Small intestine (tissue), 7 donors: ENCODE data around the gene GSG1L2. TPM values are rescaled to one million over a fixed set of nuclear protein-coding genes. Genes with fewer than 3 reads are reported as not detected.
A peak's percentile ranks its signal among the peaks of the same experiment; 100 is the strongest.

Experiments used
- DNase-seq, 2 donors: peaks; one replicate each; pipeline versions ENCODE4 v3.0.0 to v3.0.0-alpha.2; 2013
- FAIRE-seq: peaks from 2 replicates; lab custom pipeline; 2012; peaks lifted over from hg19 to GRCh38; lab: Jason Lieb, UNC
- H3K27ac ChIP-seq, 3 donors: one replicate each; pipeline ENCODE4 v1.5.1; 2013; ENCODE audit warnings: low read length in 2 of 3, mild to moderate bottlenecking in 2 of 3, control low read depth in 1 of 3, inconsistent platforms in 1 of 3, low read depth in 1 of 3, moderate library complexity in 1 of 3
- H3K27me3 ChIP-seq, 3 donors: one replicate each; pipeline ENCODE4 v1.6.1; 2013; ENCODE audit warnings: low read length in 3 of 3, inconsistent platforms in 1 of 3; ENCODE audit not compliant: control insufficient read depth in 3 of 3, insufficient read depth in 3 of 3
- H3K36me3 ChIP-seq, 3 donors: one replicate each; pipeline ENCODE4 v1.6.1; 2013; ENCODE audit warnings: low read length in 3 of 3, inconsistent platforms in 1 of 3, low read depth in 1 of 3, mild to moderate bottlenecking in 1 of 3, moderate library complexity in 1 of 3; ENCODE audit not compliant: control insufficient read depth in 3 of 3, insufficient read depth in 2 of 3
- H3K4me1 ChIP-seq, 3 donors: one replicate each; pipeline ENCODE4 v1.6.1; 2013; ENCODE audit warnings: low read length in 2 of 3, inconsistent platforms in 1 of 3, low read depth in 1 of 3, mild to moderate bottlenecking in 1 of 3, moderate library complexity in 1 of 3; ENCODE audit not compliant: control insufficient read depth in 3 of 3, insufficient read depth in 2 of 3
- H3K4me3 ChIP-seq, 3 donors: one replicate each; pipeline ENCODE4 v1.5.1; 2013; ENCODE audit warnings: low read length in 3 of 3, control low read depth in 1 of 3, inconsistent platforms in 1 of 3, low read depth in 1 of 3, mild to moderate bottlenecking in 1 of 3, moderate library complexity in 1 of 3
- H3K9me3 ChIP-seq, 2 donors: one replicate each; pipeline ENCODE4 v1.6.1; 2013; ENCODE audit warnings: low read depth in 1 of 2, low read length in 1 of 2; ENCODE audit not compliant: control insufficient read depth in 2 of 2, insufficient read depth in 1 of 2
- WGBS, 3 donors: extraction: QIAGEN DNeasy Blood & Tissue Kit; methylation state at CpG; one replicate each; pipeline ENCODE4 v1.1.7; 2013; 5-methylcytosine and 5-hydroxymethylcytosine counted together
- polyA plus RNA-seq, 4 donors: library from polyadenylated mRNA; stranded (reverse) in 3 of 4; unstranded in 1 of 4; fragments of 200-250 nt in 3 of 4; fragments of 120-200 nt in 1 of 4; gene quantifications; one replicate each; pipeline versions ENCODE4 v1.2.1 to v1.2.3, GENCODE V29; 2013
- donor health status: healthy with polysubstance abuse.
- donor health status: control.
- donor health status: control.
- donor health status: Bipolar disorder and iron deficiency.
- donor health status: healthy.

The GSG1L2 gene
- polyA plus RNA-seq, 4 donors = not detected

DNA sequence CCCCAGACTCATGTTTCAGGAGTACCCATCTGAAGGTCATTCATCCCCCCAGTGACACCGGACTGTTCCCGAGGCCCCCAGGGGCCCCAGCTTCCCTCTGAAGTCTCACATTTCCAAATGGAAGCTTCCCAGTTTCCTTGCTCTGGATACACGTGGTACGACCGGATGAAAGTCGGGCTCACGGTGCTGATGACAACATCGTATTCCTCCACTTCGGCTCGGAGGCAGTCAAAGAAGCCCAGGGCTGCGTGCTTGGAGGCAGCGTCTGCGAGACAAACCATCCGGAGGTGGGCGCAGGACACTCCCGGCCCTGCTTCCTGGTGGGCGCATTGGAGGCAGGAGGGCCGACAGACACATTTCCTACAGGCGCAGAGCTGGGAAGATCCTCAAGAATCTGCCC lies 49.2 kb downstream of the GSG1L2 start:
- Histone ChIP-seq H3K9me3 (no peaks in the 10 kb centered on the region), H3K36me3 (no peaks in the 10 kb centered on the region), H3K4me3 (no peak overlapping the region), H3K4me1 (no peaks in the 10 kb centered on the region), H3K27ac (no peak overlapping the region), H3K27me3 (no peaks in the 10 kb centered on the region)
- 80 to 84% (median 82%) methylated on average over 19 of the region's 19 CpGs for WGBS, 3 donors
- no peak for FAIRE-seq
- DNase-seq = no peak

GRCh38 chr17:9771465-9771864 lies 50.4 kb downstream of the GSG1L2 start:
- Histone ChIP-seq H3K4me3 (no peak overlapping the region), H3K9me3 (no peaks in the 10 kb centered on the region), H3K36me3 (no peaks in the 10 kb centered on the region), H3K4me1 (no peaks in the 10 kb centered on the region), H3K27ac (no peak overlapping the region), H3K27me3 (no peaks in the 10 kb centered on the region)
- WGBS, 3 donors = 92 to 95% (median 94%) methylated on average over 27 of the region's 27 CpGs
- DNase-seq = no peak
- no peak for FAIRE-seq

DNA sequence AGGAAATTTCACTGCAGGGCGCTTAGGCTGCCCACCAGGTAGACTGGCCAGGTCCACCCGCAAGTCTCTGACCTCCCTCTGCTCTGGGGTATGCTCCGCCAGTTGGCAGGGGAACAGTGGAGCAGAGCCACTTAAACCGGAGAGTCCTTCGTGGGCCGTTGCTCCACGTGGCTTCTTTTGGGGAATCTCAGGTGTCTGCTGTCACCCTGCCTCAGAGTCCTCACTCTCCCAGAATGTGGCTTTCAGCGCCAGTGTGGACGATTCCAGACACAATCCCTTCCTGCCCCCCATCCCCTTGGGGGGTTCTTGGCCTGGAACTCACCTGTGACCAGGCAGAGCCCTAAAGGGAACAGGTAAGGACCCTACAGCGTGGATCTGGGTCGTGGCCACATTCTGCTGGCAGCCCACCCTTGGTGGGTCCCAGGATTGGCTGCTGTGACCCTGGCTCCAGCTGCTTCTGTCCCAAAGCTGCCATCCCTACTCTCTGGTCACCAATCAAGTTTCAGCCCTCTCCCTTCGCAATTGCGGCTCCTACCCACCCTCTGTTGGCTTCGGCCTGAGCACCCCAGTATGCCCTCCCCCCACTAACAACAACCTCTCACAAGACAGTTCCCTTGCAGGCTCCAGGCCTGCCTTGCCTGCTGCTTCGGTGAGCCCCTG lies 52.7 kb downstream of the GSG1L2 start:
- no peak overlapping the region for H3K27ac ChIP-seq
- WGBS, 3 donors = 80 to 87% (median 87%) methylated on average over 15 of the region's 15 CpGs
- DNase-seq (no peak), FAIRE-seq (no peak)
- no peaks in the 10 kb centered on the region for H3K36me3 ChIP-seq
- H3K27me3 ChIP-seq = peaks cover 0 to 2% (median 0%) of the 10 kb centered on the region in 3 donors
- no peaks in the 10 kb centered on the region for H3K4me1 ChIP-seq
- no peaks in the 10 kb centered on the region for H3K9me3 ChIP-seq
- H3K4me3 ChIP-seq = no peak overlapping the region

DNA sequence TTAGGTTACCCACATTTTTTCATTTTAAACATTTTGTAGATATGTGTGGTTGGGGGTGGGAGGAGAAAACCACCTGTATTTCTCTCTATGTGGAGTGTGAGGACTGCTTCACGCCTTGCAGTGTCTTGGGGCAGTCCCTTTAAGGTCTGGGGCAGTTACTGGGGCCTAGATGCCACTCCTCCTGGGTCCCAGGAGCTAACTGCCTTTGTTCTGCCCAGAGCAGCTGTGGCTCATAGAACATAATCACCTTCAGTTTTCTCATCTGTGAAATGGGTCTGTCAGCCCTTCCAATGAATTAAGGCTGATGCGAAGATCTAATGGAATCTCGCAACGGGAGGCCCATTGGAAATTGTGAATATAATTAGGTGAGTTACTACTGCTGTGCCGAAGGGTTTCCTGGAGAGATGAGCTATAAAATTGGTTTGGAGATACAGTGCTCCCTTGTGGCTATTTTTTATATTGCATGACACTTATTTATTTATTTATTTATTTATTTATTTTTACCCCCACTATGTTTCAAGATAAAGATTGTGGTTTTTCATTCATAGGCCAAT lies 53.4 kb downstream of the GSG1L2 start:
- no peaks in the 10 kb centered on the region for H3K4me1 ChIP-seq
- H3K27me3 ChIP-seq = peaks cover 0 to 2% (median 0%) of the 10 kb centered on the region in 3 donors
- no peaks in the 10 kb centered on the region for H3K36me3 ChIP-seq
- H3K9me3 ChIP-seq = no peaks in the 10 kb centered on the region
- H3K4me3 ChIP-seq = no peak overlapping the region
- no peak overlapping the region for H3K27ac ChIP-seq
- 26 to 36% (median 29%) methylated on average over 5 of the region's 5 CpGs for WGBS, 3 donors
- FAIRE-seq (no peak), DNase-seq (peak; percentile 23 to 24)

- Histone ChIP-seq H3K4me1 (no peaks in the 10 kb centered on the region), H3K36me3 (no peaks in the 10 kb centered on the region), H3K4me3 (no peak overlapping the region), H3K27me3 (peaks cover 0 to 2% (median 0%) of the 10 kb centered on the region in 3 donors), H3K9me3 (no peaks in the 10 kb centered on the region), H3K27ac (no peak overlapping the region)
- DNase-seq = no peak
- FAIRE-seq = no peak
- 46 to 74% (median 60%) methylated on average over 7 of the region's 7 CpGs for WGBS, 3 donors
Observed at GRCh38 chr17:9767432-9767991, 54.4 kb downstream of the GSG1L2 start.

GRCh38 chr17:9766970-9767369 lies 54.9 kb downstream of the GSG1L2 start:
- FAIRE-seq = no peak
- WGBS, 3 donors = 67 to 71% (median 70%) methylated on average over 5 of the region's 5 CpGs
- Histone ChIP-seq H3K27ac (no peak overlapping the region), H3K27me3 (peaks cover 0 to 2% (median 0%) of the 10 kb centered on the region in 3 donors), H3K36me3 (no peaks in the 10 kb centered on the region), H3K4me1 (no peaks in the 10 kb centered on the region), H3K4me3 (no peak overlapping the region), H3K9me3 (no peaks in the 10 kb centered on the region)
- no peak for DNase-seq

DNA sequence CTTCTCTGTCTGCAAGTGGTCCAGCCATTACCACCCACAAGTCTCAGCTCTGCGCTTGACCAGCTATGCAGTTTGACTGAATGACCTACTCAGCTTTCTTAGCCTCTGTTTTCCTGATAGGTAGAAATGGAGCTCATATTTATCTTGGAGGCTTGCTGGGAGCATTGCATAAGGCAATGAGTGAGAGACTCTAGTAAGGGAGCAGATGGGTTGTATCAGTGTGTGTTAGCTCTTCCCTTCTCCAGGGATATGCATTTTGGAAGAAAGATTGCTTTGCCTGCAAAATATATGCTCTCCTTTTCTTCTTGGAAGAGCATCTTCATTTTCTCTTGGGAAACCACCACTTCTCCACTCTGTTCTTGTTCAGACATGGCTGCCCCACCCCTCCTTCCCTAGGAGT lies 56.6 kb downstream of the GSG1L2 start:
- H3K36me3 ChIP-seq = no peaks in the 10 kb centered on the region
- H3K27me3 ChIP-seq = peaks cover 0 to 2% (median 0%) of the 10 kb centered on the region in 3 donors
- DNase-seq (no peak), FAIRE-seq (no peak)
- 91 to 100% (median 100%) methylated on average over 1 of the region's 1 CpG for WGBS, 3 donors
- H3K4me3 ChIP-seq = no peak overlapping the region
- H3K27ac ChIP-seq = no peak overlapping the region
- H3K9me3 ChIP-seq = no peaks in the 10 kb centered on the region
- no peaks in the 10 kb centered on the region for H3K4me1 ChIP-seq

DNA sequence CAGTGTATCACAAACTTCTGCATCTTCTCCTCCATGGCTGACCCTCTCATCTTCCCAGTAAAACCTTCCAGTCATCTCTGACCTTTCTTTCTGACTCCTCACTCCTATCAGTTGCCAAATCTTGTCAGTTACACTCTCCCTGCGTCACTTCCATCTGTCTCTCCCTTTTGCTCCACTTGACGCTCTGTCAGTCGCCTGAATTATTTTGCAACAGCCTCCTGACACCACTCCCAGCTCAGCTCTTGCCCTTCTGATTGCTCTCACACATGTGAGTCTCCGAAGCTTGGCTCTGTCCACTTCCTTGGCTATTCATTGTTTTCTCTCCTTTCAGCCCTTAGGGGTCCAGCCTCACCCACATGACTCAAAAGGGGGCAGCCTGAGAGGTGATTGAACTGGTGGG lies 58.2 kb downstream of the GSG1L2 start:
- no peaks in the 10 kb centered on the region for H3K4me1 ChIP-seq
- H3K27me3 ChIP-seq = peaks cover 0 to 2% (median 0%) of the 10 kb centered on the region in 3 donors
- H3K9me3 ChIP-seq = no peaks in the 10 kb centered on the region
- H3K4me3 ChIP-seq = no peak overlapping the region
- DNase-seq (no peak), FAIRE-seq (no peak)
- 45 to 53% (median 52%) methylated on average over 4 of the region's 4 CpGs for WGBS, 3 donors
- H3K27ac ChIP-seq = no peak overlapping the region
- no peaks in the 10 kb centered on the region for H3K36me3 ChIP-seq
